ENCODE results near the gene TSPAN5.

DNA sequence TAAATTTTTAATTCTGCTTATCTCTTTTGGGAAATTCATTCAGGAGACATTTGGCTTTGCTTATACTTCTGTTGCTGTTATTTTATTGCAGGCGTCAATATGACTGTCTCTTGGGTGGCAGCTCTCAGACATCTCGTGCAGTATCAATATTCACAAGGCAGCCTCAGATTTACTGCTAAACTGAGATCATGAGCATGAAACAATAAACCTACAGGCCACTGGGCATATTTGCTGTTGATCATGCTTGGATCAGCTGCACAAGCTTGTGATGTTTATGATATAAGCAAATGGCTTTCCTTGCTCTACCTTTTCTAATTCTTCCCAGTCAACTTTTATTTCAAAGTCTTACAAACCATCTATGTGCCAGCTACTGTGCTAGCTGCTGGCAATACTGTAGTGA lies 39.2 kb downstream of the TSPAN5 start:
- TF ChIP-seq, protein P1, sequence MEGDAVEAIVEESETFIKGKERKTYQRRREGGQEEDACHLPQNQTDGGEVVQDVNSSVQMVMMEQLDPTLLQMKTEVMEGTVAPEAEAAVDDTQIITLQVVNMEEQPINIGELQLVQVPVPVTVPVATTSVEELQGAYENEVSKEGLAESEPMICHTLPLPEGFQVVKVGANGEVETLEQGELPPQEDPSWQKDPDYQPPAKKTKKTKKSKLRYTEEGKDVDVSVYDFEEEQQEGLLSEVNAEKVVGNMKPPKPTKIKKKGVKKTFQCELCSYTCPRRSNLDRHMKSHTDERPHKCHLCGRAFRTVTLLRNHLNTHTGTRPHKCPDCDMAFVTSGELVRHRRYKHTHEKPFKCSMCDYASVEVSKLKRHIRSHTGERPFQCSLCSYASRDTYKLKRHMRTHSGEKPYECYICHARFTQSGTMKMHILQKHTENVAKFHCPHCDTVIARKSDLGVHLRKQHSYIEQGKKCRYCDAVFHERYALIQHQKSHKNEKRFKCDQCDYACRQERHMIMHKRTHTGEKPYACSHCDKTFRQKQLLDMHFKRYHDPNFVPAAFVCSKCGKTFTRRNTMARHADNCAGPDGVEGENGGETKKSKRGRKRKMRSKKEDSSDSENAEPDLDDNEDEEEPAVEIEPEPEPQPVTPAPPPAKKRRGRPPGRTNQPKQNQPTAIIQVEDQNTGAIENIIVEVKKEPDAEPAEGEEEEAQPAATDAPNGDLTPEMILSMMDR (IDR thresholded peaks at IDR 0.05 in 8 of 11, conservative IDR thresholded peaks at IDR 0.05 in 3 of 11), result no peak
- no peak for TF ChIP-seq POLR2AphosphoS5 (IDR thresholded peaks at IDR 0.05)
